Stimulated activated CD8-positive, alpha-beta memory T cell treated with anti-CD3 and anti-CD28 coated beads, Interleukin-7, amount 100 ng/mL, for 4 hours (primary cell): Measurements from ENCODE around the gene PPP2R5B.
A peak's percentile ranks its signal among the peaks of the same experiment; 100 is the strongest.

Experiments used
- DNase-seq, 2 donors: peaks; one replicate each; pipeline ENCODE4 v3.0.0-alpha.2; 2020; ENCODE audit warnings: low read depth in 2 of 2

The PPP2R5B gene

GRCh38 chr11:64908766-64909165 lies 15.7 kb upstream of the PPP2R5B start:
- no peak for DNase-seq

GRCh38 chr11:64909653-64910343 lies 14.7 kb upstream of the PPP2R5B start:
- no peak for DNase-seq

- DNase-seq: no peak
Observed at GRCh38 chr11:64910451-64911093, 13.9 kb upstream of the PPP2R5B start.

GRCh38 chr11:64911142-64911541 lies 13.3 kb upstream of the PPP2R5B start:
- no peak for DNase-seq

GRCh38 chr11:64911689-64912088 lies 12.8 kb upstream of the PPP2R5B start:
- DNase-seq: no peak

GRCh38 chr11:64913171-64913727 lies 11.2 kb upstream of the PPP2R5B start:
- no peak for DNase-seq

GRCh38 chr11:64914123-64914522 lies 10.4 kb upstream of the PPP2R5B start:
- no peak for DNase-seq

GRCh38 chr11:64915376-64915887 lies 9.1 kb upstream of the PPP2R5B start:
- no peak for DNase-seq

- peak; percentile 28 to 29 for DNase-seq
Observed at GRCh38 chr11:64916040-64916774, 8.3 kb upstream of the PPP2R5B start.

- peak; percentile 97 to 98 for DNase-seq
Observed at GRCh38 chr11:64916775-64917662, 7.5 kb upstream of the PPP2R5B start, which contains the start of gene ATG2A. ATG2A (minus strand) TSS chr11:64917209; CDS start chr11:64917135, 74 bp downstream.

GRCh38 chr11:64917663-64917995 lies 6.9 kb upstream of the PPP2R5B start:
- DNase-seq: no peak

GRCh38 chr11:64918017-64918416 lies 6.5 kb upstream of the PPP2R5B start:
- no peak for DNase-seq

GRCh38 chr11:64919627-64920026 lies 4.9 kb upstream of the PPP2R5B start:
- DNase-seq: no peak

GRCh38 chr11:64920124-64920523 lies 4.4 kb upstream of the PPP2R5B start:
- no peak for DNase-seq

- DNase-seq: no peak
Observed at GRCh38 chr11:64921384-64921783, 3.1 kb upstream of the PPP2R5B start.

- DNase-seq: no peak
Observed at GRCh38 chr11:64923151-64923661, 1.3 kb upstream of the PPP2R5B start.

- no peak for DNase-seq
Observed at GRCh38 chr11:64924910-64925284, 408 bp downstream of the PPP2R5B start.

- no peak for DNase-seq
Observed at GRCh38 chr11:64925536-64926436, 1.3 kb downstream of the PPP2R5B start.

GRCh38 chr11:64926689-64927088 lies 2.2 kb downstream of the PPP2R5B start:
- no peak for DNase-seq

GRCh38 chr11:64928957-64929356 lies 4.5 kb downstream of the PPP2R5B start:
- no peak for DNase-seq
